HG02884 (cell line): ENCODE results near the gene CFAP99.

Source experiments
- ATAC-seq: cut with Tn5 transposase; IDR thresholded peaks from one replicate; pipeline ENCODE4 v1.9.1; 2021; ENCODE audit warnings: mild to moderate bottlenecking, moderate library complexity; ENCODE audit not compliant: unreplicated experiment

Gene CFAP99

DNA sequence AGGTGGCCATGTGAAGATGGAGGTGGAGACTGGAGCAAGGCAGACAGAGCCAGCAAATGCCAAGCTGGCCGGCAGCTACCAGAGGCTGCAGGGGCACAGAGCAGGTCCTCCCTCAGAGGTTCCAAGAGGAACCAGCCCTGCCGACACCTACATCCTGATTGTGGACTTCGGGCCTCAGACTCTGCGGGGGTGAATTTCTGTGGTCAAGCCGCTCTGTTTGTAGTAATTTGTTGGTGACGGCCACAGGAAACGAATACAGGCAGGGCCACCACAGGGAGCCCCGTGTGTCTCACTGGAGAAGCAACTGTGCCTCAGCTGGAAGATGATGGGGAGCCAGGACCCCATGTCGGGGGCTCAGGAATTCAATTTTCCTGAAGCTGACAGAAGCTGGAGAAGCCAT, 28.6 kb upstream of the CFAP99 start:
- ATAC-seq = no peak

DNA sequence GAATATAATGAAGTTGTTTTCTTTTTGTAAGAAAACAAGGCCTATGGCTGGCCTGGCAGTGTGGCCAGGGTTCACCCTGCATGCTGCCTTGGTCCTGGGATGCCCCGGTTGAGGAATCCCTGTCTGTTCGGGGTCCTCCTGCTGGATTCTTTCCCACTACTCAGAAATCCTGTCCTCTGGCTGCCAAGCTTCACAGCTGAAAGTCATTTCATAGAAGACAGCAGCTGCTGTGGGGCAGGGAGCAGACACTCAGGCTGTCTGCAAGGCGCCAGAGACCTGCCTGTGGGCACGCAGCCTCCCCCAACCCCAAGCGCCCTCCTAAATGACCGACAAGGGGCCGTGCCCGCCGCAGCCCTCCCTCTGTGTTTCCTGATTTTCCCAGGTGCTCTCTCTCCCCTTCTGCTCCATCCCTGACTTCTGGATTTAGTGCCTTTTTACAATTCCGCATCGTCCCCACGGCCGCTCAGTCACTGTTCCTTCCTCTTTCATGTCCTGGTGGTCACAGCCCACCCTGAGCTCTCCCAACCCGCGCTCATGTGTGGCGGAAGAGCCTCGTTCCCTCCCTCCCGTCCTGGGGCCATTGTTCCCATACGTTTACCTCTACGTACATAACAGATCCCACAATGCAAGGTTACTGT, 27.9 kb upstream of the CFAP99 start:
- no peak for ATAC-seq

DNA sequence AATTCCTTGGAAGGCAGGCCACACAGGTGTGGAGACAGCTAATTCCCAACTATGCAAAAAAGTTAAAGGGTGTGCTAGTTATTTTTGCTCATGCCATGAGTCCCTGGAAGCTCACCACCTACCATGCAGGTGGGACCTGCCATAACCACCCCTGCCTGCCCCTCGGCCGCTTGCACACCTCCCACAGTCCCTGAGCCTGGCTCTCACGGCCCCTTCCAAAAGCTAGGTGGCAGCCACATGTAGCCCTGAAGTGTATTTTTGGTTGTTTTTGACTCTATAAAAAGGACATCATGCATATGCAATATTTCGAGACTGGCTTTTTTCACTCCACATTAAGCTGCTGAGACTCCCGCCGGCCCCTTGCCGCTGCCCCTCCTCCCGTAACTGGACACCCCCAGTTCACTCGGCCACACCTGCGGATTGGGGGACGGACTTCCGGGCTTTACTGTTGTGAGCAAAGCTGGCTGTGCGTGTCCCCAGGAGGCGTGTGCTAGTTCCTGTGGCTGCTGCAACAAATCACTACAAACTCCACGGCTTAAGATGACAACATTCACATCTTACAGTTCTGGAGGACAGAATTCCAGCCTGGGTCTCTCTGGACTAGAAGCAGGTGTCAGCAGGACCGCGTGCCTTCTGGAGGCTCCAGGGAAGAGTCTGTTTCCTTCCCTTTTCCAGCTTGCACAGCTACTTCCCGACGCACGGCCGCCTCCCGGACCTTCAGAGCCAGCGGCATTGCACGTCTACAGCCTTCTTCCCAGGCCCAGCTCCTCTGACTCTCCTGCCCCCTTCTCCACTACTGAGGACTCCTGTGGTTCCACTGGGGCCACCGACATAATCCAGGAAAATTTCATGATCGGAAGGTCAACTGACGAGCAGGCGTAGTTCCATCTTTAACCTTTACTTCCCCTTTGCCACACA, 25.1 kb upstream of the CFAP99 start:
- ATAC-seq = no peak

DNA sequence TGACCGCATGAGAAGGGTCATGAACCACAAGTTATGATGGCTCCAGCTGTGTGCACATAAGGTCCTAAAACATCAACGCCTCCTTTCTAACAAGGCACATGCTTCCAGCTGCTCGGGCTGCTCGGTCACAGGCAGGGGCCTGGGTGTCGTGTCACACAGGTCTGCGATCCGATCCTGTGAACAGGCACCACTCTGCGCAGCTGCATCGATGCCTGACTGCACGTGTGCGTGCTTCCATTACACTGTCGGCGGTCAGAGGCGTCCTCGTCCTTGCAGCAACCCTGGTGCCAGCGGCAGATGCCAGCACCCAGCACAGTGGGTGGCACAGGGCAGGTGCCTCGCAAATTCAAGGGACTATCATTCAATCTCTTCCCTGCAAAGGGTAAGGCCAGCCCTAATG, 24.2 kb upstream of the CFAP99 start:
- no peak for ATAC-seq

DNA sequence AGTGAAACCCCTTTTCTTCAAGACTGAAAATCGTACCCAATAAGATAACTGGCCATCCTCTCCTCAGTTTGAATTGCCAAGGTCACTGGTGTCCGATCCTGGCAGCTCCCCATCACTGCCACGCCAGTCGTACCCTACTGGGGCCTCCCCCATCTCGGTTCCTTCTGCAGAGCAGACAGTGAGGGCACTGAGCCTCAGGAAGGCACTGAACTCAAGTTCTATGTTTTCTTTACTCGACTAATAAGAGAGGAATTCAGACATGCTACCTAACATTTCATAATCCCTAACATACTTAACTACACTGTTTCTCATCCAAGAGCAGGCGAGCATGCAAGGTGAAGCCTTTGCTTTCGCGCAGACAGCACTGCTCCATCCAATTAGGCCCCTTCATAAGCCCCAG, 23.7 kb upstream of the CFAP99 start:
- ATAC-seq = no peak

DNA sequence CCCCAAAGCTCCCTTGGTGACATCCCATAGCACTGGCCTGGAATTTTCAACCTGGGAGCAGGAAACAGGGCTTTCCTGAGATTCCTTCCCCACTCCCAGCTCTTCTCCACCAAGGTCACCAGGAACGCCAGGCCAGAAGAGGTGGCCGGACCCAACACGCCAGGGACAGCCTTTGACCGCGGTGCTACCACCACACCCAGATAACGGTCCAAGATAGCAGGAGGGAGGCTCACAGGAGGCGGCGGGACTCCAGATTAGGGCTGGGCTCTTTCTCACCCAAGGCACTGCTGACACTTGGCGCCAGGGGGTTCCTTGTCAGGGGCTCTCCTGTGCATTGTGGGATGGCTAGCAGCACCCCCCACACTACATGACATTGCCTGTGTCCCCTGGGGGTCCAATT, 23.2 kb upstream of the CFAP99 start:
- ATAC-seq = no peak

DNA sequence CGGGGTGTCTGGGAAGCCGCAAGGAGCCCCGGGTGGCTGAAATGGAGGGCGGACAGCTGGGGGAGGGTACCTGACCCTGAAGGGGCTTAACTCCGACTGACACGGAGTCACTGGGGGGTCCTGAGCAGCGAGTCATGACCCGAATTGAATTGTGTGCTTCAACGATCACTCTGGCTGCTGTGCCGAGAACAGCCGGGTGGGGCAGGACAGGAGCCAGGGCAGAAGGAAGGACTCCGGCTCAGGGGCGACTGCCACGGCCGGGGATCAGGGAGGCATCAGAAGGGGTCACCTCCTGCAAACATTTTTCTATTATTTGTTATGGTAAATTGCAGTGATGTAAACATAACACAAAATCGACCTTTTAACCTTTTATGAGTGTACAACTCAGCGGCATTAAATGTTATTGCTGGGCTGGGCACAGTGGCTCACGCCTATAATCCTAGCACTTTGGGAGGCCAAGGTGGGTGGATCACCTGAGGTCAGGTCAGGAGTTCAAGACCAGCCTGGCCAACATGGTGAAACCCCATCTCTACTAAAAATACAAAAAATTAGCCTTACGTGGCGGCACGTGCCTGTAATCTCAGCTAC, 21.9 kb upstream of the CFAP99 start:
- no peak for ATAC-seq

DNA sequence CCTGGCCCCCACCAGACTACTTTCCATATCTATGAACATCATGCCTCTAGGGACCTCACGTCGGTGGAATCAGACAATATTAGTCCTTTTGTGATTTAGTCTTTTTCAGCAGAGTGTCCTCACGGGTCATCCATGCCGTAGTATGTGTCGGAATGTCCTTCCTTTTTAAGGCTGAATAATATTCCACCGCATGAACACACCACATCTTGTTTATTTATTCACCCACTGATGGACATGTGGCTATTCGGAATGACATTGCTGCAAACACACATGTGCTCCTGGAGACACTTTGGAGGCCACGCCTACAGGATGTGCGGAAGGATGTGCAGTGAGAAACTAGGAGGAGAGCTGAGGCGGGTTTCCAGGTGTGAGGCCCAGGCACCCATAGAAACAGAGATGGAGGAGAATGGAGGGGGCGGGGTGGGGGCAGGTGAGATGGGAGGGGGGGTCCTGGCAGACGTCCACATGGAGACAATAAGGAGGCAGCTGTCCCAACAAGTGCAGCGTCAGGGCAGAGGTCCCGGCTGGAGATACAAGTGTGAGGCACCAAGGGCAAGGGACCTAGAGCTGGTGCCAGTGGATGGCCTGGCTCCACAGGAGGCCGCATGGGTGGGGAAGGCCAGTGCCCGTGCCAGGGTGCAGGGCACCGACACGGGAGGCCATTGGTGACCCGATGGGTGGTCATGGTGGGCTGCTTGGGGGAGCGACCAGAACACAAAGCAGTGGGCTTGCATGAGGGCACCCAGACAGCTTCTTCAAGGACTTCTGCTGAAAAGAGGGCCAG, 21.0 kb upstream of the CFAP99 start:
- ATAC-seq = no peak

DNA sequence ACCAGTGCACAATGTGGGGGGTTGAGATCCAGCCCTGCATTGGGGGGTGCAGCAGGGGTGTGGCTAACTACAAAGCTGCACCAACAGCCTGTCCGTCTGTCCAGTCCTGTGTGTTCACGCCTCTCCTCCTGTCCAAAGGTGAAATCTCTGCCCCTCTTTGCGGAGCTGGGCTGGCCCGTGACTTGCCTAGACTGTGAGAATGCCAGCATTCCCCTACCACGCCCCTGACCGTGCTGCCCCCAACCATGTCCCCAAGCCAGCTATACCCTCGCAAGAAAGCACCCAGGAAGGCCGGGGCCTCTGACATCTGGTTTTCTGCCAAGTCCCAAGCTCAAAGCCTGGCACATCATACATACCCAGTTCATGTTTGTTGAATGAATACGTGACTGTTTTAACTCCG, 19.5 kb upstream of the CFAP99 start:
- ATAC-seq = no peak

DNA sequence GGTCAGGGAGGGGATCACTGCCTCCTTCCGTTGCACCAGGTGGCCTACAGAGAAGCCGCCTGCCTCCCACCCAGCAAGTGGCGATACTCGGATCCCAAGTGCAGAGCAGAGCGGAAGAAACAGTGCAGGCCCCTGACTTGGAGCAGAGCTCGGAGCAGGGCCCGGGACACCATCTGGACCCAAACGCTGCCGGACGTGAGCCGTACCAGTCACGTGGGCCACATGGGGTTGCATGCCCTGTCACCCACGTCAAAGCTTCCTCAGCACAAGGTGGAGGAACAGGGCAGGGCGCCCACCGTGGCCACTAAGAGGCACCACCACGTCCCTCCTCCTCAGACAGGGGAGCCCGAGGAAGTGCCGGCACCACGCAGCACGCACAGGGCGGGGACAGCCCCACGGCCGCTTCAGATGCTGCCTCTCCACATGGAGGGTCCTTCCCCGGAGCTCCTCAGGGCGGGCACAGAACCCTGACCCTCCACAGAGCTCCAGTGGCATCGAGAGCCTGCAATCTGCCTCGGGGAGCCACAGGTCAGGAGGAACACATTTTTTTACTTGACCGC, 19.0 kb upstream of the CFAP99 start:
- ATAC-seq = no peak

DNA sequence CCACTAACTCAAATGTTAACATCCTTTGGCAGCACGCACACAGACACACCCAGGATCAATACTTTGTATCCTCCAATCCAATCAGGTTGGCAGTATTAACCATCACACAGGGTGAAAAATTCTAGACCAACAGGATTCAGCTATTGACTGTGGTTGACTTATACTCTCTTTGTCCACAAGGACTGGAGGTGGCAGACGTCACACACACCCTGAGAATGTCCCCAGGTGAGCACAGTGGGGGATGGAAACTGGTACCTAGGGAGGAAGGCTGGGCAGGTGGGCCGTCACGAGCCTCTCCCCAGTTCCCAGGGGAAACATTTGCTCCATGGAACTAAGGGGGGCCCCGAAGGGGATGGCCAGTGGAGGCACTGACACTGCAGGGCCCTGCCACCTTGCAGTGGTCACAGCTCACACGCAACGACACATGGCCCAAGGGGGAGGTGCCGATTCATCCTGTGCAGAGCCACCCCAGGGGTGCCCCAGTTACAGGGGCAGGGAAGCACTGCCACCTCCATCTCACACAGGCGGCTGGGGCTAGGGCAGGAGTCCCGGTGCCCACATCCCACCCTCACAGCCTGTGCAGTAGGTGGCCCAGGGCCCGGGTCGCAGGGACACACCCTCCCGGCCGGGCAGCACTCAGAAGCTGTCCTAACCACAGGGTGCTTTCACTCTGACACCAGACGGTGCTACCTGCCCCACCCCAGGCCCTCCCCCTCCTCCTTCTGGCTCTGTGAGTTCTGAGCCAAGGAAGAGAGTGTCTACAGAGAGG, 17.7 kb upstream of the CFAP99 start:
- no peak for ATAC-seq

DNA sequence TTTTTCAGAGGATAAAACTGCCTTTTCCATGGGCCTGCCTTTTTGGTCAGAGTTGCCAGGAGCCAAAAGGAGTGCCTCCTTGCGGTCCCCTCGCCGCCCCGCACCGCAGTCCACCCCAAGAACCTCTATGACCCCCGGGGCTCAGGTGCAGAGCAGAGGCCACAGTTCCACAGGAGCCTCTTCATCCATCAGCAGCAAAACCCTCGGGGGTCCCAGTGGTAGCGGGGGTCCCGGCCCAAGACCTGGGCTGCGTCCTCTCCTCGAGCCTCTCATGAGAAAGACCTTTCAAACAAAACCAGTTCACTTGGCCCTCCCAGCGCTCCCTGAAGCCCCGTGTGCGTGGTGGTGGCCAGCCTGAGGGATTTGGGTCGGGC, 17.2 kb upstream of the CFAP99 start:
- ATAC-seq = no peak

DNA sequence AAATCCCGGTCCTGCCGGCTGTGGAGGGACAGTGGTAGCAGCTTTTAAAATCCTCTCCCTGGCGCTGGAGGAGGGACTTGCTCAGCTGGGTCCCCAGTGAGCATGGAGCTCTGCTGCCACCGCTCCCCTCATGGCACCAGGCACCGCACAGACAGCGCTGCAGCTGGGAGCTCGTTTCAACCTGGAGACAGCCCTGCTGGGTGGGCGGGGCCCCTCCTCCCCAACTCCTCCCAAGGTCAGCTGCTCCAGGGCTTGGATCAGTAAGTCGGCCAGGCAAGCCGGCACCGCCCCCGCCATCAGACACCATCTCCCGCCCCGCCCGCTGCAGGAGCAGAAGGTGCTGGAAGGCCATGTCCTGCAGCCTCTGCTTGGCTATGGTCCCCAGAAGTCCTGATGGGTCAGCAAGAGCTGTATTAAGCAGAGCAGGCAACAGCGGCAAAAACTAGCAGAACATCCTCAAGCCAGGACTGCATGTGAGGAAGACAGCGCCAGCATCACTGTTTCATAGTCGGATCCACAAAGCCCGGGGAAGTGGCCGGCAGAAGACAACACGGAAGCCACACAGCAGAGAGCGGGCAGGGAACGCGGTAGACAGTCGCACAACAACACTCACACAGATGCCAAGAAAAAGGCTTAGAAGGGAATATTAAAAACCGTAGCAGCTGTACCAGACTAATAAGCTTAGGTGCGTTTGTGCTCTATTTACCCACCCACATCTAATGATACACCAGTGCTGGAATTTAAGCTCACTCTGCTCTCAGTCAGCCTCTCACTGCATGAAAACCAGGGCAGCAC, 16.5 kb upstream of the CFAP99 start:
- no peak for ATAC-seq

DNA sequence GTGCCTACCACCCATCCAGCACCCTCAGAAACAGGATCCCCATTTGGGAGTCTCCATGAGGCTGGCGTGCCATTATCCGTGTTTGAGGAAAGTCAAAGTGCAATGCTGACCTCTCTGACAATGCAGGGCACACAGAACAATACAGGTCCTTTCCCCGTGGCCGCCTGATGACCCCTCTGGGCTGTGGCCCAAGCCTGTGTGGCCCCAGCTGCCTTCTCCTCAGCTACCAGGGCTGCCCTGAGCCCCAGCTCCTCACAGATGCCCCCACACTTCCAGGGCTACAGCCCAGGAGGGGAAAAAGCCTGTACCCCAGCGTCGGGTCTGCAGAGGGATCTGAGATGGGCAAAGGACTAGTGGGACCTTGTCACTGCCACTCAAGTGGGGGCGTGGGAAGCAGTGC, 15.8 kb upstream of the CFAP99 start:
- ATAC-seq = no peak

DNA sequence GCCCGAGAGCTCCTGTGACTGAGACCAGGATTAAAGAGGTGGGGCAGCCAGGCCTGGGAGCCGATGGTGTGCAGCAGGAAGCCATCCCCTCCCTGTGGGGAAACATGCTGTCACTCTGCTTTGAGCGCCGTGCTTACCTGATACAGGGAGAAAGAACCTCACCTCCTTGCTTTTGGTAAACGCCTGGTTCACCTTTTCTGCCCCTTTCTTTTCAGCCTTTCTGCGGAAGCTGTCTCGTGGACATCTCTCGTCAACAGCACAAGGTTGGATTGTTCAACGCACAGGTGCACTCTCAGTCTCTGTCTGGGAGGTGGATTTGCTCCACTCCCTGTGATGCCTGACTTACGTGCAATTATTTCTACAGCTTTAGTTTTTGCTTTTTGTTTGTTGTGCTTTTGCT, 12.3 kb upstream of the CFAP99 start:
- ATAC-seq = no peak

DNA sequence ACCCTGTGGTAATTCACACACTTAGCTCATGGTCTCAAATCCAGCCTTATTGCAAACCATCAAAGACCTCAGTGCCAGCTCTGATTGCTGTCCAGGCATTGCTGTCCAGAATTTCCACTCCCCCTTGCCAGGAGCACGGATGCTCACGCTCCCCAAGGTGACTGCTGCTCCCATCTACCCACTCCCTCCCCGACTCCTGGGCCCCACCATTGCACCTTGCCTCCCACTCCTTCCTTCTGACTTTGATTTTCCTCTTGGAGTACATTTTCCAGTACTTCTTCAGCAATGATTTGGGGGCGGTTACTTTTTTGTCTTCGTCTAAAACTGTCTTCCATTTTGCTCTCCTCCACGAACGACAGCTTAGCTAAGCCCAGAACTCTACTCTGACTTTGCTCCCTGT, 11.8 kb upstream of the CFAP99 start:
- no peak for ATAC-seq

DNA sequence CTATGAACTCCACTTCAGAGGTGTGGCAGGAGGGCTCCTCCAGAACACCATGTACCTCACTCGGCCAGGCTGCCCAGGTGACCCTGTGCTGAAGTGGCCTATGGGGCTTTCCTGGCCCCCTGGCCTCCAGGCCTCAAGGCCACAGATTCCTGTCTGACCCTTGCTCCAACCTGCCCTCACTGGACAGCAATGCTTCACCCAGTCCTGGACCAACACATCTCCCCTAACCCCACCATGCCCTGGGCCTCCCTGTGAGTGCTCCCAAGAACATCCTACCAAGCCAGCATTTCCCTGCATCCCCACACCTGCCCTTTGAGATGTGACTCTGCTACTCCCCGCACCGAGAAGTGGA, 10.8 kb upstream of the CFAP99 start:
- ATAC-seq = no peak

DNA sequence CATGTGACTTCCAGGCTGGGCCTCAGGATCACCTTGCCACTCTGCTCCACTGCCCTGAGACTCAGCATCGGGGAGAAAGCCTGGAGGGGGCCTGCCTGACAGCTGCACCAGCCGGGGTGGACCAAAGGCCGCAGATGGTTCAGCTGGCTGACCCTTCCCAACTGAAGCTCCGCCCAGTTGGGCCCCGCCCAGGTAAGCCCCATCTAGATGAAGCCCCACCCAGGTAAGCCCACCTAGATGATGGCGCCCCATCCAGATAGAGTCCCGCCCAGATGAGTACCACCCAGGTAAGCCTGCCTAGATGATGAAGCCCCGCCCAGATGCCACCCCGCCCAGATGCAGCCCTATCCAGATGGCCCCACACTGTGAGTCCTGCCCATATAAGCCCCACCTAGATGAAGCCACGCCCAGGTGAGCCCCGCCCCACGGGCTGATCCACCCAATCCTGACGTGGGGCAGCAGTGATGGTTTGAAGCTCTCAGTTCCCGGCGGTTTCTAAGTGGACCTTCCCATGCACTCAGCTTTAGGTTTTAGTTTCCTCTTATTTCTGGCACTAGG, 10.3 kb upstream of the CFAP99 start:
- ATAC-seq = no peak

DNA sequence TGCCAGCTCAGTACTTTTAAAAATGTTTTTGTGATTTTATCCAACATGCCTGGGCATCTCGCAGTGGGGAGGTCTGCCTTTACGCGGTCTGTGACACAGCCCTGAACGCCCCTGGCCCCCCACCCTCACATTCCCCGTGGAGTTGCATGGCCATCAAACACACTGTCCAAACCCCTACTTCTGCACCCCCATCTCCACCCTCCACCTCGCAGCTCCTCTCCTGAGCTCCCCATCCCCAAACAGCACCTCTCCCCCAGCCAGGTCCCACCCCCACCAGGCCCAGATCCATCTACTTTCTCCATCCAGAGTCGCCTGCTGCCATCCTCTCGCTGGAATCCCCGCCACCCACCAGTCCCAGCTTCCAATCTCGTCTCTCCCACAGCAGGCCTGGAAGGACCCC, 9.8 kb upstream of the CFAP99 start:
- ATAC-seq = no peak
